ENCODE data around the gene GRN. TPM values are rescaled to one million over a fixed set of nuclear protein-coding genes. Genes with fewer than 3 reads are reported as not detected.

GRN gene
- total RNA-seq, 1 donor from 2014 or later = 327 TPM

GRCh38 chr17:44398692-44399691 lies 53.9 kb downstream of the GRN start:
- peaks cover 24% of the 10 kb centered on the region for H3K36me3 Mint-ChIP-seq (ENCODE audit: low read depth, unreplicated experiment)
- no peak overlapping the region for H3K4me3 Mint-ChIP-seq (ENCODE audit: unreplicated experiment)
- Histone ChIP-seq H3K4me1 (ENCODE audit: insufficient read depth, low read length) (no peaks in the 10 kb centered on the region), H4K20me1 (ENCODE audit: insufficient read depth, low read length) (peaks cover 16% of the 10 kb centered on the region), H3K9me3 (ENCODE audit: insufficient read depth, low read depth, low read length) (no peaks in the 10 kb centered on the region), H3K27ac (ENCODE audit: low read depth, low read length) (no peak overlapping the region), H3K4me3 (ENCODE audit: insufficient read depth, low read depth, low read length) (no peak overlapping the region), H3K27me3 (ENCODE audit: insufficient read depth, low read length) (no peaks in the 10 kb centered on the region), H3K36me3 (ENCODE audit: insufficient read depth, low read length) (peaks cover 30% of the 10 kb centered on the region), H2AFZ (ENCODE audit: low read depth, low read length) (no peak overlapping the region), H3K4me2 (ENCODE audit: low read length) (no peak overlapping the region), H3K79me2 (ENCODE audit: insufficient read depth, low read length) (no peaks in the 10 kb centered on the region), H3K9ac (ENCODE audit: low read length) (no peak overlapping the region)
- DNase-seq (ENCODE audit: low read depth) (peak; percentile 3), FAIRE-seq (no peak)
- no peaks in the 10 kb centered on the region for H3K27me3 Mint-ChIP-seq (ENCODE audit: low read depth, unreplicated experiment)
- H3K9me3 Mint-ChIP-seq (ENCODE audit: unreplicated experiment) = no peaks in the 10 kb centered on the region
- no peaks in the 10 kb centered on the region for H3K4me1 Mint-ChIP-seq (ENCODE audit: low read depth, unreplicated experiment)
- TF ChIP-seq CTCF (IDR thresholded peaks at IDR 0.05; ENCODE audit: insufficient read depth, low read depth, low read length) (no peak), EZH2 (IDR thresholded peaks at IDR 0.05; ENCODE audit: insufficient read depth, low read length) (no peak)
- H3K27ac Mint-ChIP-seq (ENCODE audit: unreplicated experiment) = no peak overlapping the region

DNA sequence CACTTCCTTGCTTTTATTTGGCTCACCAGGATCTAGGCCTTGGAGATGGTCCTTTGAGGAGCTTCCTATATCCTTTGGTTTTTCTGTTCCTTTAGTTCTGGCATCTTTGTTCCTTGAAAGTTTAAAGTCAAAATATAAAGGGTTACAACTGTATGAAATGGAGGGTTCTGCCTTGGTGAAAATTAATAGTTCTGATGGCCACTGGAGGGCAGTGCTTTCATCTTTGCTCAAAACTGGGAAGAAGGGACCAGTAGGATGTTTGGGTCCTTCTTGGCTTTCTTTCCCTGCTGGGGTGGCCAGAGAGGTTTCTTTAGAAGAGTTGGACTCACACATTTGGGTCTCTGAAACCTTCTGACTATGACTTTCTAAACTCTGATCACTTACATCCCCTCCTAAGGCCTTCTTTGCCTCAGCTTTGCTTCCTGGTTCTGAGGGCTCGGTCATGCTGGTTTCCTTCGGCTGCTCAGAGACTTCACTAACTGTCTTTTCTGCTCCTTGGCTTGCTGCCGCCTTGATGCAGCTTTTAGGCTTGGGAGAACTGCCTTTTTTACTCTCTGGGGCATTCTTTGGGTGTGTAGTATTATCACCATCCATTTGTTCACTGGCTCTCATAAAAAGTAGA lies 55.2 kb downstream of the GRN start:
- H3K27ac ChIP-seq (ENCODE audit: low read depth, low read length) = no peak overlapping the region
- H3K9ac ChIP-seq (ENCODE audit: low read length) = no peak overlapping the region
- H3K4me1 ChIP-seq (ENCODE audit: insufficient read depth, low read length) = no peaks in the 10 kb centered on the region
- no peak overlapping the region for H3K4me3 ChIP-seq (ENCODE audit: insufficient read depth, low read depth, low read length)
- no peak overlapping the region for H2AFZ ChIP-seq (ENCODE audit: low read depth, low read length)
- Mint-ChIP-seq H3K36me3 (ENCODE audit: low read depth, unreplicated experiment) (peaks cover 21% of the 10 kb centered on the region), H3K27ac (ENCODE audit: unreplicated experiment) (peak overlapping the region; percentile 70), H3K27me3 (ENCODE audit: low read depth, unreplicated experiment) (no peaks in the 10 kb centered on the region), H3K4me3 (ENCODE audit: unreplicated experiment) (no peak overlapping the region), H3K9me3 (ENCODE audit: unreplicated experiment) (no peaks in the 10 kb centered on the region), H3K4me1 (ENCODE audit: low read depth, unreplicated experiment) (no peaks in the 10 kb centered on the region)
- H4K20me1 ChIP-seq (ENCODE audit: insufficient read depth, low read length) = peaks cover 16% of the 10 kb centered on the region
- H3K27me3 ChIP-seq (ENCODE audit: insufficient read depth, low read length) = no peaks in the 10 kb centered on the region
- peaks cover 32% of the 10 kb centered on the region for H3K36me3 ChIP-seq (ENCODE audit: insufficient read depth, low read length)
- H3K9me3 ChIP-seq (ENCODE audit: insufficient read depth, low read depth, low read length) = no peaks in the 10 kb centered on the region
- no peaks in the 10 kb centered on the region for H3K79me2 ChIP-seq (ENCODE audit: insufficient read depth, low read length)
- TF ChIP-seq CTCF (IDR thresholded peaks at IDR 0.05; ENCODE audit: insufficient read depth, low read depth, low read length) (peak; percentile 61), EZH2 (IDR thresholded peaks at IDR 0.05; ENCODE audit: insufficient read depth, low read length) (no peak)
- FAIRE-seq (peak; percentile 65), DNase-seq (ENCODE audit: low read depth) (no peak)
- H3K4me2 ChIP-seq (ENCODE audit: low read length) = no peak overlapping the region

Other genes starting within 250 kb of the GRN start
- gene HDAC5, start 221.7 kb upstream of the GRN start, total RNA-seq = 18.7 and 21.6 TPM in 2 replicates
- gene HROB, start 203.4 kb upstream of the GRN start, total RNA-seq = 1.6 and 2.3 TPM in 2 replicates
- gene ASB16, start 174.6 kb upstream of the GRN start, total RNA-seq = not detected in 2 replicates
- 28.2 and 28.8 TPM in 2 replicates for gene TMUB2, start 158.3 kb upstream of the GRN start, total RNA-seq
- gene ATXN7L3, start 145.4 kb upstream of the GRN start, total RNA-seq = 87.0 and 96.0 TPM in 2 replicates
- gene UBTF, start 125.6 kb upstream of the GRN start, total RNA-seq = 43.2 and 48.0 TPM in 2 replicates
- not detected in 2 replicates for gene SLC4A1, start 77.2 kb upstream of the GRN start, total RNA-seq
- gene RUNDC3A, start 36.7 kb upstream of the GRN start, total RNA-seq = 2.0 and 3.4 TPM in 2 replicates
- 80.6 and 80.9 TPM in 2 replicates for gene SLC25A39, start 20.5 kb upstream of the GRN start, total RNA-seq
- 18.2 and 22.8 TPM in 2 replicates for gene FAM171A2, start 18.6 kb downstream of the GRN start, total RNA-seq
- 0.31 and 0.68 TPM in 2 replicates for gene ITGA2B, start 44.3 kb downstream of the GRN start, total RNA-seq
- 38.0 and 43.3 TPM in 2 replicates for gene GPATCH8, start 158.1 kb downstream of the GRN start, total RNA-seq
- gene FZD2, start 212.2 kb downstream of the GRN start, total RNA-seq = 95.7 and 97.6 TPM in 2 replicates

All from astrocyte (in vitro differentiated cells and primary cell).